ENCODE measurements around the gene SOCS1. TPM values are rescaled to one million over a fixed set of nuclear protein-coding genes. Genes with fewer than 3 reads are reported as not detected.
"Not testable (repeated sequence)": the region's sequence is repeated elsewhere in the genome, so short reads cannot be mapped to it uniquely, and the experiment has no call there.

SOCS1 gene
- total RNA-seq, 3 donors from 2014 or later (not counting 1 experiment from before 2014, with no cell fraction given) = 21.7 to 74.7 (median 27.2) TPM

GRCh38 chr16:11224096-11224893 lies 31.7 kb downstream of the SOCS1 start:
- peak overlapping the region; percentile 91 for H3K27ac Mint-ChIP-seq
- no peaks in the 10 kb centered on the region for H3K27me3 ChIP-seq (ENCODE audit: control insufficient read depth, insufficient read depth, low read length)
- DNase-seq = peak; percentile 46 to 79
- no peaks in the 10 kb centered on the region for H3K9me3 Mint-ChIP-seq
- peak overlapping the region; percentile 87 for H3K27ac ChIP-seq (ENCODE audit: low read length)
- H3K36me3 ChIP-seq (ENCODE audit: control insufficient read depth, insufficient read depth, low read length) = no peaks in the 10 kb centered on the region
- H3K27me3 Mint-ChIP-seq (ENCODE audit: low read depth in 2 of 2) = no peaks in the 10 kb centered on the region
- H3K36me3 Mint-ChIP-seq = no peaks in the 10 kb centered on the region
- TF ChIP-seq, protein P1, sequence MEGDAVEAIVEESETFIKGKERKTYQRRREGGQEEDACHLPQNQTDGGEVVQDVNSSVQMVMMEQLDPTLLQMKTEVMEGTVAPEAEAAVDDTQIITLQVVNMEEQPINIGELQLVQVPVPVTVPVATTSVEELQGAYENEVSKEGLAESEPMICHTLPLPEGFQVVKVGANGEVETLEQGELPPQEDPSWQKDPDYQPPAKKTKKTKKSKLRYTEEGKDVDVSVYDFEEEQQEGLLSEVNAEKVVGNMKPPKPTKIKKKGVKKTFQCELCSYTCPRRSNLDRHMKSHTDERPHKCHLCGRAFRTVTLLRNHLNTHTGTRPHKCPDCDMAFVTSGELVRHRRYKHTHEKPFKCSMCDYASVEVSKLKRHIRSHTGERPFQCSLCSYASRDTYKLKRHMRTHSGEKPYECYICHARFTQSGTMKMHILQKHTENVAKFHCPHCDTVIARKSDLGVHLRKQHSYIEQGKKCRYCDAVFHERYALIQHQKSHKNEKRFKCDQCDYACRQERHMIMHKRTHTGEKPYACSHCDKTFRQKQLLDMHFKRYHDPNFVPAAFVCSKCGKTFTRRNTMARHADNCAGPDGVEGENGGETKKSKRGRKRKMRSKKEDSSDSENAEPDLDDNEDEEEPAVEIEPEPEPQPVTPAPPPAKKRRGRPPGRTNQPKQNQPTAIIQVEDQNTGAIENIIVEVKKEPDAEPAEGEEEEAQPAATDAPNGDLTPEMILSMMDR (IDR thresholded peaks at IDR 0.05) = no peak
- 12% methylated on average over 24 of the region's 24 CpGs for whole genome bisulfite sequencing (ENCODE audit: insufficient coverage)
- ATAC-seq = peak; percentile 41 to 73 (median 48)
- H3K4me3 Mint-ChIP-seq = peak overlapping the region; percentile 83
- peaks cover 36% of the 10 kb centered on the region for H3K4me1 ChIP-seq (ENCODE audit: control insufficient read depth, insufficient read depth, low read length)
- H3K9me3 ChIP-seq (ENCODE audit: control insufficient read depth, insufficient read depth, low read length) = no peaks in the 10 kb centered on the region
- H3K4me1 Mint-ChIP-seq = peaks cover 20 to 40% of the 10 kb centered on the region in 2 donors
- intact Hi-C loops (cut with micrococcal nuclease) = no loop called here
- no peak overlapping the region for H3K4me3 ChIP-seq (ENCODE audit: low read length)

- H3K36me3 ChIP-seq (ENCODE audit: control insufficient read depth, insufficient read depth, low read length); H3K4me3 ChIP-seq (ENCODE audit: low read length); ATAC-seq; H3K9me3 Mint-ChIP-seq; H3K4me3 Mint-ChIP-seq; DNase-seq; intact Hi-C loops (cut with micrococcal nuclease); H3K36me3 Mint-ChIP-seq; H3K27me3 Mint-ChIP-seq (ENCODE audit: low read depth in 2 of 2); H3K27me3 ChIP-seq (ENCODE audit: control insufficient read depth, insufficient read depth, low read length); H3K27ac ChIP-seq (ENCODE audit: low read length): not testable (repeated sequence)
- Histone ChIP-seq H3K9me3 (ENCODE audit: control insufficient read depth, insufficient read depth, low read length) (peaks cover 12% of the 10 kb centered on the region), H3K4me1 (ENCODE audit: control insufficient read depth, insufficient read depth, low read length) (peaks cover 31% of the 10 kb centered on the region)
- Mint-ChIP-seq H3K27ac (peak overlapping the region in 1 of 2 donors; percentile 12), H3K4me1 (peaks cover 26 to 42% of the 10 kb centered on the region in 2 donors)
- WGBS (ENCODE audit: insufficient coverage) = 78% methylated on average over 2 of the region's 2 CpGs
Measured at GRCh38 chr16:11220507-11220906, 35.5 kb downstream of the SOCS1 start.

DNA sequence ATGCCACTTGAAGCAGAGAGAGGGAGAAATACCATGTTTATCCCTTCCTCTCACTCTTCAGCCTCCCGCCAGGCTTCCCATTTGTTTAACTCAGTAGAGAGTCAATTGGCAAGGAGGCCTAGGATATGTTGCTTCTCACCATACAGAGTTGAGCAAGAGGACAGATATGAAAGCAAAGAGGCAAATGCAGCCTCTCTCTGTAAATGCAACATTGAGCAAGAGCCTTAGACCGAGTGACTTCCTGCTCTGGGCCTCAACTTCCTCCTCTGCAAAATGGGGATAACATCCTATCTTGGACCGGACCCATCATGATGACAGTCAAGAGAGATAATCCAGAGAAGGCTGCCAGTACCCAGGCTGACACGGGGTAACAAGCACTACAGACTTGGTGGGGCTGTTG lies 36.8 kb downstream of the SOCS1 start:
- Mint-ChIP-seq H3K27ac (peak overlapping the region in 1 of 2 donors; percentile 18), H3K36me3 (no peaks in the 10 kb centered on the region), H3K9me3 (no peaks in the 10 kb centered on the region), H3K4me3 (no peak overlapping the region), H3K4me1 (peaks cover 14 to 29% of the 10 kb centered on the region in 2 donors), H3K27me3 (ENCODE audit: low read depth in 2 of 2) (no peaks in the 10 kb centered on the region)
- H3K4me3 ChIP-seq (ENCODE audit: low read length) = no peak overlapping the region
- intact Hi-C loops (cut with micrococcal nuclease) = no loop called here
- TF ChIP-seq, protein P1 (IDR thresholded peaks at IDR 0.05) = no peak
- H3K9me3 ChIP-seq (ENCODE audit: control insufficient read depth, insufficient read depth, low read length) = peaks cover 12% of the 10 kb centered on the region
- no peak for DNase-seq
- H3K36me3 ChIP-seq (ENCODE audit: control insufficient read depth, insufficient read depth, low read length) = no peaks in the 10 kb centered on the region
- no peaks in the 10 kb centered on the region for H3K27me3 ChIP-seq (ENCODE audit: control insufficient read depth, insufficient read depth, low read length)
- WGBS (ENCODE audit: insufficient coverage) = 79% methylated on average over 4 of the region's 4 CpGs
- ATAC-seq = no peak
- no peak overlapping the region for H3K27ac ChIP-seq (ENCODE audit: low read length)
- H3K4me1 ChIP-seq (ENCODE audit: control insufficient read depth, insufficient read depth, low read length) = peaks cover 18% of the 10 kb centered on the region

DNA sequence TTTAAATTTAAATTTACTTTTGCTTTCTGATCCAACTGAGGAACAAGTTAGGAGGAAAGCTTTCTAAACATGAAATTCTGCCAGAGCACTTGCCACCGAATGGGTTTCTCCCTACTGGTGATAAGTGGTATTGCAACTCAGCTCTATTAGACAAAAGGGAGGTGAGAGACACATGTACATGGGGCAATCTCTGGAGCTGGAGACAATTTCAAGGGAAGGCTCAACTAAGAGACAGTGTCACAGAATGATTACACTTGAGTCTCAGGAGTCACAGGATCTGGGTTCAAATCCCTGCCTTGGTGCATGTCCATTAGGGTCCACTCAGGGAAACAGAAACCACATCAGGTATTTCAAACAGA lies 37.4 kb downstream of the SOCS1 start:
- no peaks in the 10 kb centered on the region for H3K9me3 Mint-ChIP-seq
- no peak overlapping the region for H3K27ac Mint-ChIP-seq
- 89% methylated on average over 1 of the region's 1 CpG for WGBS (ENCODE audit: insufficient coverage)
- H3K4me3 Mint-ChIP-seq = no peak overlapping the region
- Histone ChIP-seq H3K9me3 (ENCODE audit: control insufficient read depth, insufficient read depth, low read length) (peaks cover 12% of the 10 kb centered on the region), H3K36me3 (ENCODE audit: control insufficient read depth, insufficient read depth, low read length) (no peaks in the 10 kb centered on the region), H3K4me1 (ENCODE audit: control insufficient read depth, insufficient read depth, low read length) (peaks cover 12% of the 10 kb centered on the region), H3K27me3 (ENCODE audit: control insufficient read depth, insufficient read depth, low read length) (no peaks in the 10 kb centered on the region), H3K4me3 (ENCODE audit: low read length) (no peak overlapping the region), H3K27ac (ENCODE audit: low read length) (no peak overlapping the region)
- DNase-seq (peak in 1 of 2 donors; percentile 29), ATAC-seq (no peak)
- H3K36me3 Mint-ChIP-seq = no peaks in the 10 kb centered on the region
- H3K4me1 Mint-ChIP-seq = peaks cover 10 to 24% of the 10 kb centered on the region in 2 donors
- TF ChIP-seq, protein P1 (IDR thresholded peaks at IDR 0.05) = peak; percentile 33
- intact Hi-C loops (cut with micrococcal nuclease) = no loop called here
- H3K27me3 Mint-ChIP-seq (ENCODE audit: low read depth in 2 of 2) = no peaks in the 10 kb centered on the region
